Measurements from ENCODE around the gene DNAJB11. TPM values are rescaled to one million over a fixed set of nuclear protein-coding genes. Genes with fewer than 3 reads are reported as not detected.

The DNAJB11 gene
- total and polyA plus RNA-seq, 10 donors: 27.5 to 98.2 (median 42.2) TPM

DNA sequence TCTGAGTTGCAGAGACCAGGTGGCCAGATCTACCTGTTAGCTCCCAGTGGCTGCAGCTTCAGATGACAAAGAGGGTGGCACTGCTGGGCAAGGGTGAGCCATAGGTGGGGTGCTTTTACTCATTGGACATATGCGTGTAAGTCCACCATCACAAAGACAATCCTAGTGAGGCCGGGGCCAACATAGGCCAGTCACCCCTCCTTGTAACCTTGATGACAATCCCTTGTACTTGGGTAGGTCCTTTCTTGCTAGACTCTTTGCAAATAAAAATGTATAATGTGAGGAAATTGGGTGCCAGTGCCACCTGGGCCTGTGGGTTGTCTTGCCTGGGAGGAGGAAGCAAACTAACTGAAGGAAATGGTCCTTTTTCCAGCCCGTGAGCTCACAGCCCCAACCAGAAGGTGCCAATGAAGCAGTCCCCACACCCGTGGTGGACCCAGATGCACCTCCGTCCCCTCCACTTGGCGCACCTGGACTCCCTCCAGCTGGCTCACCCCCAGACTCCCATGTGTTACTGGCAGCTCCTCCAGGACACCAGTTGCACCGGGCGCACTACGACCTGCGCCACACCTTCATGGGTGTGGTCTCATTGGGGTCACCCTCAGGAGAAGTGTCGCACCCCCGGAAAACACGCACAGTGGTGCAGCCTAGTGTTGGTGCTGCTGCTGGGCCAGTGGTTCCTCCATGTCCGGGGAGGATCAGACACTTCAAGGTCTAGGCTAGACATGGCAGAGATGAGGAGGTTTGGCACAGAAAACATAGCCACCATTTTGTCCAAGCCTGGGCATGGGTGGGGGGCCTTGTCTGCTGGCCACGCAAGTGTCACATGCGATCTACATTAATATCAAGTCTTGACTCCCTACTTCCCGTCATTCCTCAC, 49.9 kb downstream of the DNAJB11 start:
- Histone ChIP-seq H3K4me1 (peaks cover 0 to 13% (median 11%) of the 10 kb centered on the region in 6 donors), H3K27me3 (replicated peaks in 1 of 7) (peaks cover 0 to 50% (median 10%) of the 10 kb centered on the region in 7 donors), H3K9me3 (no peaks in the 10 kb centered on the region), H3K36me3 (no peaks in the 10 kb centered on the region), H3K4me3 (no peak overlapping the region), H3K27ac (no peak overlapping the region)
- TF ChIP-seq POLR2A (IDR thresholded peaks at IDR 0.05): no peak
- TF ChIP-seq POLR2AphosphoS5 (IDR thresholded peaks at IDR 0.05): no peak
- TF ChIP-seq, protein P1, sequence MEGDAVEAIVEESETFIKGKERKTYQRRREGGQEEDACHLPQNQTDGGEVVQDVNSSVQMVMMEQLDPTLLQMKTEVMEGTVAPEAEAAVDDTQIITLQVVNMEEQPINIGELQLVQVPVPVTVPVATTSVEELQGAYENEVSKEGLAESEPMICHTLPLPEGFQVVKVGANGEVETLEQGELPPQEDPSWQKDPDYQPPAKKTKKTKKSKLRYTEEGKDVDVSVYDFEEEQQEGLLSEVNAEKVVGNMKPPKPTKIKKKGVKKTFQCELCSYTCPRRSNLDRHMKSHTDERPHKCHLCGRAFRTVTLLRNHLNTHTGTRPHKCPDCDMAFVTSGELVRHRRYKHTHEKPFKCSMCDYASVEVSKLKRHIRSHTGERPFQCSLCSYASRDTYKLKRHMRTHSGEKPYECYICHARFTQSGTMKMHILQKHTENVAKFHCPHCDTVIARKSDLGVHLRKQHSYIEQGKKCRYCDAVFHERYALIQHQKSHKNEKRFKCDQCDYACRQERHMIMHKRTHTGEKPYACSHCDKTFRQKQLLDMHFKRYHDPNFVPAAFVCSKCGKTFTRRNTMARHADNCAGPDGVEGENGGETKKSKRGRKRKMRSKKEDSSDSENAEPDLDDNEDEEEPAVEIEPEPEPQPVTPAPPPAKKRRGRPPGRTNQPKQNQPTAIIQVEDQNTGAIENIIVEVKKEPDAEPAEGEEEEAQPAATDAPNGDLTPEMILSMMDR (IDR thresholded peaks at IDR 0.05 in 8 of 11, conservative IDR thresholded peaks at IDR 0.05 in 3 of 11): no peak
- 84 to 91% (median 88%) methylated on average over 13 to 17 of the region's 17 CpGs for WGBS, 5 donors
- DNase-seq: no peak
- intact Hi-C loops (cut with DNase I; ENCODE audit: low total_unique reads): no loop called here

DNA sequence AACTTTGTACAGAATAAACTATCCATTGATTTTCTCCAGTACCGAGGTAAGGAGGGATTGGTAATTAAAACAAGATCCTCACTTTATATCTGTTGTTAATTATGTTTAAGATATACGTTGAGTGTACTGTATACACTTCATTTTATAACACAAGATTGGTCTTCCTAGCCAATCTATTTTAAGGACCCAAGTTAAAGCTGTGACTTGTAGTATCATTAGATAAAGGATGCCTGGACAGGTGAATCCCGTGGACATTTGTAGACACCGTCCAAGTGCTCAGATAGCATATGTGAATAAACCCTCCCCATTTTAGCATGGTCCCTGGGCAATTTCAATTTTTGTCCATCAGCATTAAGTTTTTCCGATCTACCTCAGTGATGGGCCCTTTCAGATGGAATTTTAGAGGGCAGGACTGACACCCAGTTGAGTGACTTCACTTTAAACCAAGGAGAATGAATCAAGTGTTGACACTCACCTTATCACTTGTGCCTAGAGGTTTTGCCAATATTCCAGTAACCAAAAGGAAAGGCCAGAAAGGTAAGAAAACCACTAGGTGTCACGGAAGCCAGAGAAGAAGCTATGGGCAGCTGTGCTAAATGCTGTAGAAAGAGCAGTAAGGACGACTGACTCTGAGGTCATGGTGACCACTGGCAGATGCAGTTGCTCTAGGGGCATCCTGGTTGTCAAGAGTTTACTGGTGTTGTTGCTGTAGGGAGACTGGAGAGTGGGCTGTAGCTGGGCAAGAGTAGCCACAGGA, 51.6 kb downstream of the DNAJB11 start:
- Histone ChIP-seq H3K27ac (no peak overlapping the region), H3K36me3 (no peaks in the 10 kb centered on the region), H3K9me3 (no peaks in the 10 kb centered on the region), H3K27me3 (replicated peaks in 1 of 7) (peaks cover 0 to 50% (median 10%) of the 10 kb centered on the region in 7 donors), H3K4me1 (peaks cover 0 to 7% (median 4%) of the 10 kb centered on the region in 6 donors), H3K4me3 (no peak overlapping the region)
- WGBS, 5 donors: 72 to 86% (median 84%) methylated on average over 7 of the region's 7 CpGs
- intact Hi-C loops (cut with DNase I; ENCODE audit: low total_unique reads): no loop called here
- no peak for DNase-seq
- TF ChIP-seq POLR2AphosphoS5 (IDR thresholded peaks at IDR 0.05): no peak
- TF ChIP-seq POLR2A (IDR thresholded peaks at IDR 0.05): no peak
- TF ChIP-seq, protein P1 (IDR thresholded peaks at IDR 0.05 in 8 of 11, conservative IDR thresholded peaks at IDR 0.05 in 3 of 11): no peak

DNA sequence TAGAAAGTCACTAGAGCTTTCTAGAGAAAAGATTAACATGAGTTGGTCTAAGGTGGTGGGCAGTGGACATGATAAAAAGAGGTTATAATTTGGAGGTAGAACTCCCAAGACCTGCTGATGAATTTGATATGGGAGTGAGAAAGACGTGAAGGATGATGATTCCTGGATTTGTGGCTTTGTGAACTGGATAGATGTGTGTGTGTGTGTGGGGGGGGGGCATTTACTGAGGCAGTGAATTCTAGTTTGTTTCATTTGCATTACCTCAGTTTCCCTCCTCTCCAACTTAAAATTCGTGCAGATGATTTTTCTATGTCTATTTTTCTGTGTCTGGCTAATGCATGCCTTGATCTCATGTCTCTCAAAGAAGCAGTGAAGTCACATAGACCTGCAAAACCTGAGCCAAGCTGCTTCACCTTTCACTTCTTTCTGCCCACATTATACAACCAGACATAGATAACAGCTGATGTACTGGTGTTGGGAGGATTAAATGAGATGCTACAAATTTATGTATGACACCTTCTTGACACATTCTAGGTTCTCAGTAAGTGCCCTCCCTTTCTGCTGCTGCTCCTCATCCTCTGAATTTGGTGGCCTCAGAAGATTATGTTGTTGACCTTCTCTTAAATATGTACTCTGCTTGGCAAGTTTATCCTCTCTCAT, 52.3 kb downstream of the DNAJB11 start:
- H3K27ac ChIP-seq: no peak overlapping the region
- no peaks in the 10 kb centered on the region for H3K36me3 ChIP-seq
- intact Hi-C loops (cut with DNase I; ENCODE audit: low total_unique reads): no loop called here
- H3K4me3 ChIP-seq: no peak overlapping the region
- no peaks in the 10 kb centered on the region for H3K4me1 ChIP-seq
- H3K9me3 ChIP-seq: no peaks in the 10 kb centered on the region
- WGBS, 5 donors: 28 to 48% (median 40%) methylated on average over 2 of the region's 2 CpGs
- TF ChIP-seq POLR2AphosphoS5 (IDR thresholded peaks at IDR 0.05): no peak
- no peak for TF ChIP-seq POLR2A (IDR thresholded peaks at IDR 0.05)
- TF ChIP-seq, protein P1 (IDR thresholded peaks at IDR 0.05 in 8 of 11, conservative IDR thresholded peaks at IDR 0.05 in 3 of 11): no peak
- H3K27me3 ChIP-seq (replicated peaks in 1 of 7): peaks cover 0 to 43% (median 5%) of the 10 kb centered on the region in 7 donors
- no peak for DNase-seq

All from spleen (tissue), 11 donors.